Ishikawa (cell line): Measurements from ENCODE around the gene AMPH.

Experiments
- CEBPB ChIP-seq: IDR thresholded peaks from 2 replicates; pipeline ENCODE4 v1.6.1; 2012
- CREB1 ChIP-seq: IDR thresholded peaks from 2 replicates; pipeline ENCODE4 v1.6.1; 2012; ENCODE audit warnings: low read depth
- EGR1 ChIP-seq: IDR thresholded peaks from 2 replicates; pipeline ENCODE4 v1.6.1; 2012
- EP300 ChIP-seq: IDR thresholded peaks from 2 replicates; pipeline ENCODE4 v1.6.1; 2012; ENCODE audit warnings: borderline replicate concordance
- FOXM1 ChIP-seq: IDR thresholded peaks from 2 replicates; pipeline ENCODE4 v1.6.1; 2012; ENCODE audit warnings: low read depth, borderline replicate concordance
- NFIC ChIP-seq: IDR thresholded peaks from 2 replicates; pipeline ENCODE4 v1.6.1; 2012
- RAD21 ChIP-seq: IDR thresholded peaks from 2 replicates; pipeline ENCODE4 v1.6.1; 2012; ENCODE audit warnings: low read depth
- TCF12 ChIP-seq: IDR thresholded peaks from 2 replicates; pipeline ENCODE4 v1.6.1; 2012; ENCODE audit warnings: low read depth
- YY1 ChIP-seq: IDR thresholded peaks from 2 replicates; pipeline ENCODE4 v1.6.1; 2012; ENCODE audit warnings: low read depth
- TF ChIP-seq, protein P1 (sequence below): IDR thresholded peaks from 2 replicates; pipeline ENCODE4 v1.6.1; 2012; ENCODE audit warnings: low read depth, mild to moderate bottlenecking
- TF ChIP-seq, protein P2 (sequence below): IDR thresholded peaks from 2 replicates; pipeline ENCODE4 v1.6.1; 2012

DNA sequence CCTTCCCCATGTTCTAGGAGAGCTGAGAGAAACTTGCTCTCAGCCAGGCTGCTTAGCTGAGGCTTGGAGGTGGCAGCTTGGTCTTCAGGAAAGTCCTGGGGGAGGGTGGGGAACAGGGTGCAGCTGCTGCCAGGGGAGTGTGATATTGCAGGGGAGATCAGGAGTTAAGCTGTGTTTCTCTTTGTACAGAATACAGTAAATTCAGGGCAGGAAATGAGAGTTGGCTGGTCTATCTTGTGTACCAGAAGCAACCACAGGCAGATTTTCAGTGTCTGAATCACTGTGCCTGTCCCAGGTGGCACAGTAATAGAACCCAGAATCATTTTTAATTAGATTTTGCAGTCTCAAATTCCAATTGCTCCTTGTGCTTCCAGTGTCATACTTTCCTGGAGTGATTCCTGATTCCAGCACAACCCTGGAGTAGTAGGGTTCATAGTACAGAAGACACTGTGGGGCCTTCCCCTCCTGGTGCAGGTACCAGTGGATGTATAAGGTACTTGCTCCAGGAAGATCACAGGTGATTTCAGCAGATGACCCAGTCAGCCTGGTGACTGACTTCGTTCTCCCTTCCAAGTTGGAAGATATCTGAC, 263.8 kb downstream of the AMPH start:
- no peak for TF ChIP-seq EGR1
- no peak for TF ChIP-seq YY1
- TF ChIP-seq RAD21: no peak
- no peak for TF ChIP-seq CEBPB
- TF ChIP-seq, protein P1, sequence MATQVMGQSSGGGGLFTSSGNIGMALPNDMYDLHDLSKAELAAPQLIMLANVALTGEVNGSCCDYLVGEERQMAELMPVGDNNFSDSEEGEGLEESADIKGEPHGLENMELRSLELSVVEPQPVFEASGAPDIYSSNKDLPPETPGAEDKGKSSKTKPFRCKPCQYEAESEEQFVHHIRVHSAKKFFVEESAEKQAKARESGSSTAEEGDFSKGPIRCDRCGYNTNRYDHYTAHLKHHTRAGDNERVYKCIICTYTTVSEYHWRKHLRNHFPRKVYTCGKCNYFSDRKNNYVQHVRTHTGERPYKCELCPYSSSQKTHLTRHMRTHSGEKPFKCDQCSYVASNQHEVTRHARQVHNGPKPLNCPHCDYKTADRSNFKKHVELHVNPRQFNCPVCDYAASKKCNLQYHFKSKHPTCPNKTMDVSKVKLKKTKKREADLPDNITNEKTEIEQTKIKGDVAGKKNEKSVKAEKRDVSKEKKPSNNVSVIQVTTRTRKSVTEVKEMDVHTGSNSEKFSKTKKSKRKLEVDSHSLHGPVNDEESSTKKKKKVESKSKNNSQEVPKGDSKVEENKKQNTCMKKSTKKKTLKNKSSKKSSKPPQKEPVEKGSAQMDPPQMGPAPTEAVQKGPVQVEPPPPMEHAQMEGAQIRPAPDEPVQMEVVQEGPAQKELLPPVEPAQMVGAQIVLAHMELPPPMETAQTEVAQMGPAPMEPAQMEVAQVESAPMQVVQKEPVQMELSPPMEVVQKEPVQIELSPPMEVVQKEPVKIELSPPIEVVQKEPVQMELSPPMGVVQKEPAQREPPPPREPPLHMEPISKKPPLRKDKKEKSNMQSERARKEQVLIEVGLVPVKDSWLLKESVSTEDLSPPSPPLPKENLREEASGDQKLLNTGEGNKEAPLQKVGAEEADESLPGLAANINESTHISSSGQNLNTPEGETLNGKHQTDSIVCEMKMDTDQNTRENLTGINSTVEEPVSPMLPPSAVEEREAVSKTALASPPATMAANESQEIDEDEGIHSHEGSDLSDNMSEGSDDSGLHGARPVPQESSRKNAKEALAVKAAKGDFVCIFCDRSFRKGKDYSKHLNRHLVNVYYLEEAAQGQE: no peak
- no peak for TF ChIP-seq TCF12
- no peak for TF ChIP-seq CREB1
- TF ChIP-seq, protein P2, sequence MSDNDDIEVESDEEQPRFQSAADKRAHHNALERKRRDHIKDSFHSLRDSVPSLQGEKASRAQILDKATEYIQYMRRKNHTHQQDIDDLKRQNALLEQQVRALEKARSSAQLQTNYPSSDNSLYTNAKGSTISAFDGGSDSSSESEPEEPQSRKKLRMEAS: no peak
- TF ChIP-seq NFIC: no peak
- no peak for TF ChIP-seq EP300
- TF ChIP-seq FOXM1: no peak
